ENCODE results near the gene IGFL1.

DNA sequence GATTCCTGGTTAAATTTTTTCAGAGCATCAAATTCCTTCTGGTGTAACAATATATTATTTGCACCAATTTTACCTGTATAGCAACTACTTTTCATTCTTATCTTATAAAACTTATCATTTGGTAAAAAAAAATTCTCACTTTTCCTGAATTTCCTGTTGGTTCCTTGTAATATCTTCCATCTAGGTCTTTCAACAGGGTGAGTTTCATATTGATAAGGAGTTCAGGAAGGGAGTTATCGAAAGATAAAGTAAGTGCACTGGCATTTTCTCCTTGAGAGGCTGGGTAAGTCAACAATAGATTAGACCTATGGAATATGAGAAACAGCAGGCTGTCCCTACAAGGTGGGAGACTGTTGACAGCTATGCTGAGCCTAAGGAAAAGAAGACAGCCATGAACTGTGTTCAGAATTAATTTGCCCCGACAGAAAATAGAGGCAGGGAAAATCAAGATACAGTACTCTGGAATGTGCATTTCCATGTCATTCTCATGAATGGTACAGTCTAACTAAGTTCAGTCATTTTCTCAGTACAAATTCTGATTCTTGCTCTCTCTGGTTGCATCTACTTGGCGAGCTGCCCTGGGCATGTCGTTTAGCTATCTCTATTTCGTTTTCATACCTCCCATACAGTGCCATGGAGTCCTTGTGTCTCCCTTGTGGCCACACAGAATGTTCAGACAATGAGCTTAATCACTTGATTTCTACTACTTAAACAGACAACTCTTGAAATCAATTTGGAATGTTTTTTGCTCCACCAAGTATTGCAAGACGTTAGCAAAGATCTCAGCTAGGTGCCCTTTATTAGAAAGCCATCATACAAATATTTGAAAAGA lies 9.9 kb downstream of the IGFL1 start:
- TF ChIP-seq ZNF274 (IDR thresholded peaks at IDR 0.05; ENCODE audit: low read depth, low read length) (no peak), YY1 (IDR thresholded peaks at IDR 0.05; ENCODE audit: insufficient read depth, insufficient read length) (no peak), SUZ12 (IDR thresholded peaks at IDR 0.05; ENCODE audit: extremely low read depth, insufficient read depth, insufficient read length) (no peak)
